B cell (primary cell): ENCODE data around the gene RBM42.

Experiments used
- CTCF ChIP-seq: fragments of 200-600 bp; IDR thresholded peaks from one replicate; pipeline ENCODE4 v1.8.0; 2022; ENCODE audit warnings: antibody characterized with exemption, mild to moderate bottlenecking
- EZH2 ChIP-seq: IDR thresholded peaks from 2 replicates; pipeline ENCODE4 v1.6.1; 2012; ENCODE audit warnings: borderline replicate concordance, low read depth, mild to moderate bottlenecking, moderate library complexity, low read length; ENCODE audit not compliant: insufficient read depth, poor library complexity, severe bottlenecking

DNA sequence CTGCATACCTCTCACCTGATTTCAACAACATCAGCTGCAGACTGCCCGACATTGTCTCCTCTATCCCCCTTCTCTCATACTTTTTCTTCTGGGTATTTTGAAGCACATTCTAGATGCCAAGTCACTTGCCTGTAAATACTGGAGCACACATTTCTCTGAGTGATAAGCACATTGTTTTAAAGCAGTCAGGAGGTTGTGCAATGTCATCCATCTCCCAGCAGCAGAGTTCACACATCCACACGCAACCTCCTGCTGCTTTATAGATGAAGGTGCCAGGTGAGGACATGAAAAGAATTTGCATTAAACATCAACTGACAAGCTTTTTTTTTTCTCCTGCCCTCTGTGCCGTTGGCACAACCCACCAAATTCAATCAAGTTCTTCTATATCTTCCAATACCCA is 43.0 kb downstream of the RBM42 start:
- TF ChIP-seq CTCF (no peak), EZH2 (no peak)
